HG03378 (cell line): Measurements from ENCODE around the gene RET.

Experiments used
- ATAC-seq: cut with Tn5 transposase; IDR thresholded peaks from one replicate; pipeline ENCODE4 v1.9.1; 2021; ENCODE audit warnings: mild to moderate bottlenecking, moderate library complexity; ENCODE audit not compliant: unreplicated experiment

Gene RET

GRCh38 chr10:43061331-43061730 is 15.5 kb upstream of the RET start:
- no peak for ATAC-seq

- ATAC-seq, result no peak
Measured at GRCh38 chr10:43061760-43062159, 15.1 kb upstream of the RET start.

- no peak for ATAC-seq
Measured at GRCh38 chr10:43062402-43063160, 14.3 kb upstream of the RET start.

GRCh38 chr10:43064331-43065075 is 12.4 kb upstream of the RET start:
- no peak for ATAC-seq

GRCh38 chr10:43065234-43065633 is 11.6 kb upstream of the RET start:
- ATAC-seq, result no peak

GRCh38 chr10:43065761-43066160 is 11.1 kb upstream of the RET start:
- no peak for ATAC-seq

- ATAC-seq, result no peak
Measured at GRCh38 chr10:43066481-43066880, 10.4 kb upstream of the RET start.

- ATAC-seq, result no peak
Measured at GRCh38 chr10:43067391-43068135, 9.3 kb upstream of the RET start.

- no peak for ATAC-seq
Measured at GRCh38 chr10:43068136-43068395, 8.8 kb upstream of the RET start.

GRCh38 chr10:43068471-43069210 is 8.2 kb upstream of the RET start:
- ATAC-seq, result no peak

- ATAC-seq, result no peak
Measured at GRCh38 chr10:43069211-43069515, 7.7 kb upstream of the RET start.

- no peak for ATAC-seq
Measured at GRCh38 chr10:43069579-43069978, 7.3 kb upstream of the RET start.

GRCh38 chr10:43070121-43071085 is 6.5 kb upstream of the RET start:
- no peak for ATAC-seq

- no peak for ATAC-seq
Measured at GRCh38 chr10:43071865-43072650, 4.8 kb upstream of the RET start.

GRCh38 chr10:43073191-43073590 is 3.7 kb upstream of the RET start:
- no peak for ATAC-seq

- ATAC-seq, result no peak
Measured at GRCh38 chr10:43073721-43074120, 3.1 kb upstream of the RET start.

GRCh38 chr10:43074409-43074808 is 2.5 kb upstream of the RET start:
- no peak for ATAC-seq

- no peak for ATAC-seq
Measured at GRCh38 chr10:43074827-43075611, 1.9 kb upstream of the RET start.

- no peak for ATAC-seq
Measured at GRCh38 chr10:43075612-43076003, 1.3 kb upstream of the RET start.
